SJCRH30 (cell line): ENCODE results near the gene PI4KB. TPM values are rescaled to one million over a fixed set of nuclear protein-coding genes. Genes with fewer than 3 reads are reported as not detected.
A peak's percentile ranks its signal among the peaks of the same experiment; 100 is the strongest.

Source experiments
- DNase-seq, 2 experiments: peaks; one replicate each; pipeline ENCODE4 v3.0.0-alpha.2; 2015 to 2020
- H3K27ac ChIP-seq: fragments of 250-450 bp; sonication (Bioruptor Pico); 2 replicates; pipeline ENCODE4 v1.5.1; 2020; ENCODE audit warnings: mild to moderate bottlenecking, moderate library complexity
- H3K27me3 ChIP-seq: fragments of 250-450 bp; sonication (Bioruptor Pico); 2 replicates; pipeline ENCODE4 v1.5.1; 2020; ENCODE audit warnings: mild to moderate bottlenecking, moderate library complexity
- H3K36me3 ChIP-seq: fragments of 250-450 bp; sonication (Bioruptor Pico); 2 replicates; pipeline ENCODE4 v1.5.1; 2020; ENCODE audit warnings: mild to moderate bottlenecking, moderate library complexity
- H3K4me1 ChIP-seq: fragments of 250-450 bp; sonication (Bioruptor Pico); 2 replicates; pipeline ENCODE4 v1.5.1; 2020; ENCODE audit warnings: mild to moderate bottlenecking, moderate library complexity
- H3K4me3 ChIP-seq: fragments of 250-450 bp; sonication (Bioruptor Pico); 2 replicates; pipeline ENCODE4 v1.5.1; 2020; ENCODE audit warnings: mild to moderate bottlenecking, moderate library complexity
- H3K9me3 ChIP-seq: fragments of 250-450 bp; sonication (Bioruptor Pico); replicated peaks from 2 replicates; pipeline ENCODE4 v1.5.1; 2020; ENCODE audit warnings: mild to moderate bottlenecking, moderate library complexity
- total RNA-seq: library from RNA; depleted of rRNA; stranded (reverse); fragments of >200 nt; shearing (Covaris generic); gene quantifications from 2 replicates; pipeline ENCODE4 v1.2.3, GENCODE V29; 2014

PI4KB gene
- total RNA-seq, 1 experiment from 2014 or later = 32.3 TPM

DNA sequence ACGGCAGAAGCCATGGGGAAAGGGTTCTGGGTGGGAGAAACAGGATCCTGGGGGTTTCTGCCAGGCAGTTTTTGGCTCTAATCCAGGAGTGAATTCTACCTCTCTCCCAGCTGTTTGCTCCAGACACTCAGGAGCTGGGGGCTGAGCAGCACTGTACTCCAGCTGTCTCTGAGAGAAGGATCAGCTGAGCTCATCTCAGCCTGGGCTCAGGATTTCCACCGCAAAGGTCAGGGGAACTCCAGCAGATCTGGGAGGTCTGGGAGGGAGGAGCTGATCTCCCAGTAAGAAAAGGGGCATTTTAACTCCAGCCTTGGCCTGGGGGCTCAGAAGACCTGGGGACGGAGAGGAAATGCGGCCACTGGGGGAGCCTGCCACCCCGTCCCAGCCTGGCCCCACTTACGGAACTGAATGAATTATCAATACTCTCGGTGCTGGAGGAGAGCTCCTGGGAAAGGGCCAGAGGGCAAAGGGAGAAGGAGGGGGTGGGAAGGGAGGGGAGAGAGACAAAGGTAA, 17.3 kb downstream of the PI4KB start:
- Histone ChIP-seq H3K27me3 (no peaks in the 10 kb centered on the region), H3K9me3 (no peaks in the 10 kb centered on the region), H3K27ac (peak overlapping the region; percentile 78), H3K4me3 (peak overlapping the region; percentile 16; the same call in 1 of the 2 replicates), H3K4me1 (peaks cover 57% of the 10 kb centered on the region), H3K36me3 (peaks cover 33% of the 10 kb centered on the region)
- peak; percentile 96 to 98 for DNase-seq

DNA sequence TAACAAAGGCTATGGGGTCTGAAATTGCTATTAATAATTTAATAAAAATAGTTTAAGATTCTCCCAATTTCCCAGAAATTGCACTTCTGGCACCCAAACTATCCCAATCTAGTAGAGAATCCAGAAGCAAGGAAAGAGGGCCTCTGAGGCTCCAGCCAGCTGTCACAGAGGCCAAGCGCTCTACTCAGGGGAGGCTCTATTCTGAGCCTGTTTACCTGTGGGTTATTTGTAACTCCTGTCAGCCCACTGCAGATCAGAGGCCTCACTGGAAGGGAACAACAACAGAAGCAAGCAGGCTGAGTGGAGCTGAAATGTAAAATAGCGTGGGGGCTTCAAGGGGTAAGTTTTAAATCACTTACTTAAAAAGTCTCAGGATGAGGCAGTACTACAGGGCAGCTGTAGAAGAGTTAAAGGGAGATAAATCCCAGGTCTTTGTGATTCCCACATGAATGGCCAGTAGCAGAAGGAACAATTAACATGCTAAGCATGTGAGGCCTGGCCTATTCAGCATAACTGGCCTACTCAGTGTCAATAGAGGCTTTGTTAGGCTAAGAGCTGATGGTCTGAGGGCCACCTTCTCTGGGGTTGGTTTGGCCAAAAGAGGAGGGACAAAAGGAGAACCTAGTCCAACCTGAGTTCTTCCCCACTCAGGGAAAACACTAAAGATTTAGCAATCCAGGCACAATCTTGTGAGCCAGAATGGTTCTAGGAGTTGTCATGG, 32.3 kb downstream of the PI4KB start:
- Histone ChIP-seq H3K27ac (no peak overlapping the region), H3K4me3 (no peak overlapping the region), H3K36me3 (peaks cover 51% of the 10 kb centered on the region), H3K4me1 (no peaks in the 10 kb centered on the region), H3K27me3 (no peaks in the 10 kb centered on the region), H3K9me3 (no peaks in the 10 kb centered on the region)
- DNase-seq = no peak

DNA sequence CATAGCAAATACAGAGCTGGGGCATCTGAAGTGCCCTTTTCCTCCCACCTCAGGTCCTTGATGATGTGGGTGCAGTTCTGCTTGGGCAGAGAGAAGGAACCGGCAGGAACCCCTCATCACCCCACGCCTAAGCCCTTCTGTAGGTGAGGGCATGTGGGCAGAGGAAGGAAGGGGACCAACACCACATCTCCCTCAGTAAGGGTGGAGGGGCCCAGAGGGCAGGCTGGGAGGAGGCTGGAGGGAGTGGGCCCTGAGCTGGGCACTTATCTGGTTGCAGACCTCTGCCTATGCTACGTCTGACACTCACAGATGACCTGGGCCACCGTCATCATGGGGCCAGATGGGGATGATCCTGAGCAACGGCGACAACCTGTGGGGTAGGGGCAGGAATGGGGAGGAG, 34.1 kb downstream of the PI4KB start:
- H3K4me3 ChIP-seq = no peak overlapping the region
- no peaks in the 10 kb centered on the region for H3K27me3 ChIP-seq
- no peaks in the 10 kb centered on the region for H3K4me1 ChIP-seq
- H3K27ac ChIP-seq = no peak overlapping the region
- DNase-seq = no peak
- H3K36me3 ChIP-seq = peaks cover 34% of the 10 kb centered on the region
- H3K9me3 ChIP-seq = no peaks in the 10 kb centered on the region

DNA sequence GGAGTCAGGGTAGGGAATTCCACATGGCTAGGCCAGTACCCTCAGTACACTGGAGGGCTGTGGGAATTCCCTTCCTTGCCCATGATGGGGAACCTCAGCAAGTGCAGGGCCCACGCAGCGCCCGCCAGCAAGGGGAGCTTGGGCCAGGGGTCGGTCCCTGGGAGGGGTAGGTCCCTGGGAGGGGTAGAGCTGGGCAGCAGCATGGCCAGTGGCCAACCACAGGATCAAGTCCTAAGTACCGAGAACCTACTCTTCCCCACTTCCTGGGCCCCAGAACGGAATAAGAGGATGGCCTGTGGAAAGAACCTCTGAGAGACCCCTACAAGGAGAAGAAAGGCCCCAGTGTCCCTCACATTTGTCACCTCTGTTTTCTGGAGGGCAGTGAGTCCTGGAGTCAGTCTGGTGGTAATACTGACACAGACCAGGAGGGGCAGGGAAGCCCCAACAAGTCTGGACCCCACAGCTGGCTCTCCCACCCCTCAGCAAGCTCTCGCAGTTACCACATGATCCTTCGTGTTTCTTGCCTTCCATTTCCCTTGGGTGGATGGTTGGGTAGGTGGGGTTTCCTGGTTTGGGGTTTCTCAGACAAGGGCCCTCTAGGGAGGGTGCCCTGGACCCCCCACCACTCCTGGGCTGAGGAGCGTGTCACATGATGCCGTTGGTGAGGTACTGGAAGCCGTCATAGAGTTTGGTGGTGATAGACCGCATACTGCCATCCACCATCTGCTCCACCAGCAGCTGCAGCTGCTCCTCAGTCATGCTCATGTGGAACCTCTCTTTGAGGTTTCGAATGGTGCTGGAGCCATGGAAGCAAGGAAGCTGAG, 34.8 kb downstream of the PI4KB start:
- Histone ChIP-seq H3K9me3 (no peaks in the 10 kb centered on the region), H3K27ac (no peak overlapping the region), H3K4me3 (no peak overlapping the region), H3K4me1 (no peaks in the 10 kb centered on the region), H3K36me3 (peaks cover 32% of the 10 kb centered on the region), H3K27me3 (no peaks in the 10 kb centered on the region)
- no peak for DNase-seq

DNA sequence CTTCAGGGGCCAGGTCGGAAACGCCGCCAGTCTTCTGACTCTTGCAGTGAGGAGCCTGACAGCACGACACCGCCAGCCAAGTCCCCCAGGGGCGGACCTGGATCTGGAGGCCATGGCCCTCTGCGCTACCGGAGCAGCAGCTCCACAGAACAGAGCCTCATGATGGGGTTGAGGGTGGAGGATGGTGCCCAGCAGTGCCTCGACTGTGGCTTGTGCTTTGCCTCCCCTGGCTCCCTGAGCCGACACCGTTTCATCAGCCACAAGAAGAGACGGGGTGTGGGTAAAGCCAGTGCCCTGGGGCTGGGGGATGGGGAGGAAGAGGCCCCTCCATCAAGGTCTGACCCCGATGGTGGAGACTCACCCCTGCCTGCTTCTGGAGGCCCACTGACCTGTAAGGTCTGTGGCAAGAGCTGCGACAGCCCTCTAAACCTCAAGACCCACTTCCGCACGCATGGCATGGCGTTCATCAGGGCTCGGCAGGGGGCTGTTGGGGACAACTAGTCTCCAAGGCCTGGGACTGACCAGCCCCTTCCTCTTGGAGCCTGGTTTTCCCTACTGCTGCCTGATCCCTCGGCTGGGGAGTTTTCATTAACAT, 36.4 kb downstream of the PI4KB start:
- H3K9me3 ChIP-seq = no peaks in the 10 kb centered on the region
- peaks cover 38% of the 10 kb centered on the region for H3K36me3 ChIP-seq
- no peaks in the 10 kb centered on the region for H3K4me1 ChIP-seq
- no peak overlapping the region for H3K27ac ChIP-seq
- H3K4me3 ChIP-seq = no peak overlapping the region
- DNase-seq = no peak
- no peaks in the 10 kb centered on the region for H3K27me3 ChIP-seq

DNA sequence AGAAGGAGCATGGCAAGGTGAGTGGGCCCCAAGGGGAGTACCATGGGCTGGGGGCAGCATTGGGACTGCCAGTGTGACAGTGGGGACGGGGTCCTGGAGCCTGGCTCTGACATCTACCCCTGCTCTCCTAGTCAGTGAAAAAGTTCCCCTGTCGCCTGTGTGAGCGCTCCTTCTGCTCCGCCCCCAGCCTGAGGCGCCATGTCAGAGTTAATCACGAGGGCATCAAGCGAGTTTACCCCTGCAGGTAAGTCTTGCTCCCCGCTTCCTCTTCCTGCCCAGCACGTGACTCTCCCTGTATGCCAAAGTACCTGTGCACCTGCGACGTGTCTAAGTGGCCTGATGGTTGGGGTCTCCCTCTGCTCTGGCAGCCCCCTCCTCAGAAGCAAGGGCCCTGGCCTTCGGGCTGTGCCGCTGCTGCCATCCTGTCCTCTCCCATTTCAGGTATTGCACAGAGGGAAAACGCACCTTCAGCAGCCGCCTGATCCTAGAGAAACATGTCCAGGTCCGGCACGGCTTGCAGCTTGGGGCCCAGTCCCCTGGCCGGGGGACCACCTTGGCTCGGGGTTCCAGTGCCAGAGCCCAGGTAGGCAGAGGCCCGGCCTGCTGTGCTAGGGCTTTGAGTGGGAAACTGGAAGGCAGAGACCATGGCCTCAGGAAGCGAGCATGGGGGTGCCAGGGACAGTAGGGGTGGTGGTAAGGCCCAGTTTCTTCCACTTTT, 37.1 kb downstream of the PI4KB start:
- Histone ChIP-seq H3K4me3 (no peak overlapping the region), H3K4me1 (no peaks in the 10 kb centered on the region), H3K36me3 (peaks cover 35% of the 10 kb centered on the region), H3K27ac (no peak overlapping the region), H3K9me3 (no peaks in the 10 kb centered on the region), H3K27me3 (no peaks in the 10 kb centered on the region)
- DNase-seq = no peak

DNA sequence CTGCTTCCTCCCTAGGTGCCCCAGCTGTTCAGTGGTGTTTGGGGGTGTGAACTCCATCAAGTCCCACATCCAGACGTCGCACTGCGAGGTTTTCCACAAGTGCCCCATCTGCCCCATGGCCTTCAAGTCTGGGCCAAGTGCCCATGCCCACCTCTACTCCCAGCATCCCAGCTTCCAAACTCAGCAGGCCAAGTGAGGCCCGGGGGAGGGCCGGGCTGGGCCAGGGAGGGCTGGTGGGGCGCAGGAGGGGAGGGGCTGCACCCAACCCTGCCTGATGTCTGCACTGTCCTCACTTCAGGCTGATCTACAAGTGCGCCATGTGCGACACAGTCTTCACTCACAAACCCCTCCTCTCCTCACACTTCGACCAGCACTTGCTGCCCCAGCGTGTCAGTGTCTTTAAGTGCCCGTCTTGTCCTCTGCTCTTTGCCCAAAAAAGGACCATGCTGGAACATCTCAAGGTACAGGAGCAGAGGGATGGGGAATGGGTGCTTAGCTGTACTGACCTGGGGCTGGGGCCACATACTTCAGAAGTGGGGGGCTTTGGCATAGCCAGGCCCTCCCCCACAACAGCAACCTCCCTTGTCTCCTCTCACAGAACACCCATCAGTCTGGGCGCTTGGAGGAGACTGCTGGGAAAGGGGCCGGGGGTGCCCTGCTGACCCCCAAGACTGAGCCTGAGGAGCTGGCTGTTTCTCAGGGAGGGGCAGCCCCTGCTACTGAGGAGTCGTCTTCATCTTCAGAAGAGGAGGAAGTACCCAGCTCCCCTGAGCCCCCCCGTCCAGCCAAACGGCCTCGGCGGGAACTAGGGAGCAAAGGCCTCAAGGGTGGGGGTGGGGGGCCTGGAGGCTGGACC, 37.9 kb downstream of the PI4KB start:
- H3K36me3 ChIP-seq = peaks cover 31% of the 10 kb centered on the region

DNA sequence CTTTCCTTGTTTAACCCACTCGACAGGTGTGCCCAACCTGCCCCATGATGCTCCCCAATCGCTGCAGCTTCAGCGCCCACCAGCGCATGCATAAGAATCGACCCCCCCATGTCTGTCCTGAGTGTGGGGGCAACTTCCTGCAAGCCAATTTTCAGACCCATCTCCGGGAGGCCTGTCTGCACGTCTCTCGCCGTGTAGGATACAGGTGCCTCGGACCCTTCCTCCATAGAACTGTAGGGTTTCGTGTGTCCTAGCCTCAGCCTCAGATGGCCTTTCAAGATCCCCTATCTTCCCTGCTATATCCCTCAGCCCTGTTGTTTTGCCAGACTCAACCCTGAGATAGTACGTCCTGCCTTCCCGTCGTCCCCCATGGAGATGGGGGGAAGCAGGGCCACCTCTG, 38.7 kb downstream of the PI4KB start:
- H3K9me3 ChIP-seq = no peaks in the 10 kb centered on the region
- no peak overlapping the region for H3K4me3 ChIP-seq
- H3K27me3 ChIP-seq = no peaks in the 10 kb centered on the region
- H3K27ac ChIP-seq = no peak overlapping the region
- DNase-seq = no peak
- peaks cover 24% of the 10 kb centered on the region for H3K36me3 ChIP-seq
- H3K4me1 ChIP-seq = no peaks in the 10 kb centered on the region

More for the DNA sequence above, 37.9 kb downstream of the PI4KB start:
- Histone ChIP-seq H3K27me3 (no peaks in the 10 kb centered on the region), H3K4me1 (no peaks in the 10 kb centered on the region), H3K4me3 (no peak overlapping the region), H3K27ac (no peak overlapping the region), H3K9me3 (no peaks in the 10 kb centered on the region)
- no peak for DNase-seq

DNA sequence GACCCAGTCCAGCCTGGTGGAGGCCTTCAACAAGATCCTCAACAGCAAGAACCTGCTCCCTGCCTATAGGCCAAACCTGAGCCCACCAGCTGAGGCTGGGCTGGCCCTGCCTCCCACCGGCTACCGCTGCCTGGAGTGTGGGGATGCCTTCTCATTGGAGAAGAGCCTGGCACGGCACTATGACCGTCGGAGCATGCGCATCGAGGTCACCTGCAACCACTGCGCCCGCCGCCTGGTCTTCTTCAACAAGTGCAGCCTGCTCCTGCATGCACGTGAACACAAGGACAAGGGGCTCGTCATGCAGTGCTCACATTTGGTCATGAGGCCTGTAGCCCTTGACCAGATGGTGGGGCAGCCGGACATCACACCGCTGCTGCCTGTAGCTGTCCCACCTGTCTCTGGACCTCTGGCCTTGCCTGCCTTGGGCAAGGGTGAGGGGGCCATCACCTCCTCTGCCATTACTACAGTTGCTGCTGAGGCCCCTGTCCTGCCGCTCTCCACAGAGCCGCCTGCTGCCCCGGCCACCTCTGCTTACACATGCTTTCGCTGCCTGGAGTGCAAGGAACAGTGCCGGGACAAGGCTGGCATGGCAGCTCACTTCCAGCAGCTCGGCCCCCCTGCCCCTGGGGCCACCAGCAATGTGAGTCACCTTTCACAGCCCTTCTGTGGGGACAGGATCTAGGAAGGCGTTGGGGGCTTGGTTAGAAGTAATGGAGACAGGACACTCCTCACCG, 39.3 kb downstream of the PI4KB start:
- Histone ChIP-seq H3K27ac (no peak overlapping the region), H3K36me3 (peaks cover 22% of the 10 kb centered on the region), H3K27me3 (no peaks in the 10 kb centered on the region), H3K9me3 (no peaks in the 10 kb centered on the region), H3K4me1 (no peaks in the 10 kb centered on the region), H3K4me3 (no peak overlapping the region)
- DNase-seq = no peak

DNA sequence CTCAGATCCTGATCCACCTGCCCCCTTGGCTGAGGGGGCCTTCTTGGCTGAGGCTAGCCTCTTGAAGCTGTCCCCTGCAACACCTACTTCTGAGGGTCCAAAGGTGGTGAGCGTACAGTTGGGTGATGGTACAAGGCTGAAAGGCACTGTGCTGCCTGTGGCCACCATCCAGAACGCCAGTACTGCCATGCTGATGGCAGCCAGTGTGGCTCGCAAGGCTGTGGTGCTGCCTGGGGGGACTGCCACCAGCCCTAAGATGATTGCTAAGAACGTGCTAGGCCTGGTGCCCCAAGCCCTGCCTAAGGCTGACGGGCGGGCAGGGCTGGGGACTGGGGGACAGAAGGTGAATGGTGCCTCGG, 39.9 kb downstream of the PI4KB start:
- DNase-seq = no peak
- Histone ChIP-seq H3K27me3 (no peaks in the 10 kb centered on the region), H3K27ac (no peak overlapping the region), H3K4me3 (no peak overlapping the region), H3K4me1 (no peaks in the 10 kb centered on the region), H3K9me3 (no peaks in the 10 kb centered on the region), H3K36me3 (peaks cover 16% of the 10 kb centered on the region)

DNA sequence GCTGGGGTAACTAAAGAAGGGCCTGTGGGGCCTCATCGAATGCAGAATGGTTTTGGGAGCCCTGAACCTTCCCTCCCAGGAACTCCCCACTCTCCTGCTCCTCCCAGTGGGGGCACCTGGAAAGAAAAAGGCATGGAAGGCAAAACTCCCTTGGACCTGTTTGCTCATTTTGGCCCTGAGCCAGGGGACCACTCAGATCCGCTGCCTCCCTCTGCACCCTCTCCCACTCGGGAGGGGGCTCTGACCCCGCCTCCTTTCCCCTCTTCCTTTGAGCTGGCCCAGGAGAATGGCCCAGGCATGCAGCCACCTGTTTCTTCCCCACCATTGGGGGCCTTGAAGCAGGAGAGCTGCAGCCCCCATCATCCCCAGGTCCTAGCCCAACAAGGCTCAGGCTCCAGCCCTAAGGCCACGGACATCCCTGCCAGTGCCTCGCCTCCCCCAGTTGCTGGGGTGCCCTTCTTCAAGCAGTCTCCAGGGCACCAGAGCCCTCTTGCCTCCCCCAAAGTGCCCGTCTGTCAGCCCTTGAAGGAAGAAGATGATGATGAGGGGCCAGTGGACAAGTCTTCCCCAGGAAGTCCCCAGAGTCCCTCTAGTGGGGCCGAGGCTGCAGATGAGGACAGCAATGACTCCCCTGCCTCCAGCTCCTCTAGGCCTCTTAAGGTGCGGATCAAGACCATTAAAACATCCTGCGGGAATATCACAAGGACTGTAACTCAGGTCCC, 40.4 kb downstream of the PI4KB start:
- peaks cover 11% of the 10 kb centered on the region for H3K36me3 ChIP-seq
- no peaks in the 10 kb centered on the region for H3K4me1 ChIP-seq
- no peak overlapping the region for H3K4me3 ChIP-seq
- no peak overlapping the region for H3K27ac ChIP-seq
- no peak for DNase-seq
- no peaks in the 10 kb centered on the region for H3K27me3 ChIP-seq
- no peaks in the 10 kb centered on the region for H3K9me3 ChIP-seq

DNA sequence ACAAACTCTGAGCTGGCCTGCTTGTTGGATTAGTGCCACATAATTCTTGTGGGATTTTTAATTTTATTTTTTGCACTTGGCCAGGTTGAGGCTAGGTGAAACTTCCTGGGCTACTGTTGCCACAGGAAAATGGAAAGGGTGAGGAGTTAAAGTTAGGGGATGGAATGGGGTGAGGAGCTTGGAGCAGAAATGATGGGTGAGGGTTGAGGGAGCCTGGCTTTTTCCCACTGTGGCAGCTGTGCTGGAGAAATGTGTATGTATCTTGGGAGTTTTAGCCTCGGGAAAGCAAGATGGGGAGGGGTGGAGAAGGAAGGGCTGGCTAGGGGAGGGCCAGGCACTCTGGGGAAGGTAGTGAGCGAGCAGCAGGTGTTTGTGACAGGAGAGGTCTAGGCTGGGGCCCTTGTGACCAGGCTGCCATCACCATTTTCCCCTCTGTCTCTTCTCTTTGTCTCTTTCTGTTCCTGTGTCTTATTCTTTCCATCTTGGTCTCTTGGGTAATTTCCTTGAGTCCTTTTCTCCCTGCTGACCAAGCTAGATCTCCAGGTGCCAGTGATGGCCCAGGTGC, 43.1 kb downstream of the PI4KB start:
- H3K27ac ChIP-seq = no peak overlapping the region
- peaks cover 10% of the 10 kb centered on the region; the same call in 1 of the 2 replicates for H3K36me3 ChIP-seq
- no peak overlapping the region; the same call in 1 of the 2 replicates for H3K4me3 ChIP-seq
- H3K27me3 ChIP-seq = no peaks in the 10 kb centered on the region
- H3K9me3 ChIP-seq = no peaks in the 10 kb centered on the region
- DNase-seq = no peak
- H3K4me1 ChIP-seq = no peaks in the 10 kb centered on the region
